H1 (cell line): ENCODE measurements around the gene PIK3R1. TPM values are rescaled to one million over a fixed set of nuclear protein-coding genes. Genes with fewer than 3 reads are reported as not detected.

Experiments used
- FOSL1 ChIP-seq: IDR thresholded peaks from 2 replicates; pipeline ENCODE4 v1.6.1; 2011; ENCODE audit warnings: mild to moderate bottlenecking, low read depth, low read length, moderate library complexity; ENCODE audit not compliant: insufficient read depth
- HDAC2 ChIP-seq, 2 experiments: fragments of 300-600 bp in 1 of 2; sonication (generic) in 1 of 2; IDR thresholded peaks; 2 replicates each; pipeline ENCODE4 v1.6.1; 2011 to 2012; ENCODE audit warnings: low read depth in 2 of 2, low read length in 2 of 2, mild to moderate bottlenecking in 2 of 2, moderate library complexity in 2 of 2, borderline replicate concordance in 1 of 2, inconsistent platforms in 1 of 2
- PHF8 ChIP-seq: fragments of 200-600 bp; sonication (generic); conservative IDR thresholded peaks from 2 replicates; pipeline ENCODE4 v1.7.1; 2012; ENCODE audit warnings: low read depth, mild to moderate bottlenecking, inconsistent platforms, low read length, moderate library complexity
- POLR2AphosphoS5 ChIP-seq: IDR thresholded peaks from 2 replicates; pipeline ENCODE4 v1.6.1; 2011; ENCODE audit warnings: low read depth, low read length
- RXRA ChIP-seq: IDR thresholded peaks from 2 replicates; pipeline ENCODE4 v1.6.1; 2011; ENCODE audit warnings: low read depth, mild to moderate bottlenecking, low read length, moderate library complexity; ENCODE audit not compliant: insufficient read depth
- TAF7 ChIP-seq: optimal IDR thresholded peaks from 2 replicates; pipeline ENCODE3; 2011; ENCODE audit warnings: low read depth, mild to moderate bottlenecking, inconsistent platforms, low read length, moderate library complexity, borderline replicate concordance
- ZNF274 ChIP-seq: IDR thresholded peaks from 2 replicates; pipeline ENCODE4 v1.7.0; 2012; ENCODE audit warnings: low read length, borderline replicate concordance; ENCODE audit errors: extremely low read depth
- polyA plus RNA-seq, 7 experiments: library from polyadenylated mRNA; depleted of rRNA in 3 of 7; stranded (reverse) in 5 of 7; unstranded in 2 of 7; fragments of >200 nt in 5 of 7; fragments of 200-250 nt in 2 of 7; gene quantifications; 1 replicate in 5 of 7; 2 replicates in 1 of 7; 4 replicates in 1 of 7; pipeline versions ENCODE4 v1.2.1 to v1.2.3, GENCODE V29; 2011 to 2013; ENCODE audit warnings: missing spikeins in 2 of 7, mixed read lengths in 2 of 7
- total RNA-seq: library from RNA; stranded (reverse); fragmentation: NEBNext Ultra II Directional; extraction: Animal tissue kit (Norgen Biotek cat#: 25700); gene quantifications from 2 replicates; pipeline ENCODE4 v1.2.1, GENCODE V29; 2021

Gene PIK3R1
- total and polyA plus RNA-seq, 2 of the 8 experiments (the other 6 are each of a cell fraction or from before 2014, with no cell fraction given): 2.3 to 13.7 TPM

- TF ChIP-seq ZNF274 (no peak), TAF7 (no peak), POLR2AphosphoS5 (no peak), RXRA (no peak), FOSL1 (no peak), PHF8 (no peak), HDAC2 (IDR thresholded peaks at IDR 0.05; ENCODE audit: borderline replicate concordance in 1 of 2, low read depth in 2 of 2, low read length in 2 of 2) (no peak)
These were observed 118.3 kb downstream of the PIK3R1 start (continued) for GRCh38 chr5:68333649-68334552.
